Activated naive CD4-positive, alpha-beta T cell treated with anti-CD3 and anti-CD28 coated beads, Interleukin-2, amount 10 ng/mL, durations not matched to agents 7 days and 5 days (primary cell): ENCODE data around the gene DNA2.

Experiments
- CTCF ChIA-PET: fragments of 350-600 bp; sonication (Branson Sonifier 250); formaldehyde crosslinking; loops from one replicate; lab custom pipeline; 2021; ENCODE audit warnings: antibody characterized with exemption; lab: Charles Lee
- DNase-seq: peaks from one replicate; pipeline ENCODE4 v3.0.0-alpha.2; 2020
- H3K27ac Mint-ChIP-seq: one replicate; pipeline ENCODE4 v1.8.0; 2021; ENCODE audit warnings: mild to moderate bottlenecking, moderate library complexity, mixed read lengths
- H3K27me3 Mint-ChIP-seq: one replicate; pipeline ENCODE4 v1.8.0; 2021; ENCODE audit warnings: mild to moderate bottlenecking, mixed read lengths
- H3K36me3 Mint-ChIP-seq: one replicate; pipeline ENCODE4 v1.8.0; 2021; ENCODE audit warnings: mixed read lengths
- H3K4me1 Mint-ChIP-seq: one replicate; pipeline ENCODE4 v1.8.0; 2021; ENCODE audit warnings: mixed read lengths
- H3K4me3 Mint-ChIP-seq: one replicate; pipeline ENCODE4 v1.8.0; 2021; ENCODE audit warnings: mild to moderate bottlenecking, moderate library complexity, mixed read lengths
- H3K9me3 Mint-ChIP-seq: one replicate; pipeline ENCODE4 v1.8.0; 2021; ENCODE audit warnings: mixed read lengths

The DNA2 gene

GRCh38 chr10:68424454-68425014 lies 47.2 kb downstream of the DNA2 start:
- no peak for DNase-seq
- no peaks in the 10 kb centered on the region for H3K27me3 Mint-ChIP-seq
- CTCF ChIA-PET = no interaction called here
- H3K27ac Mint-ChIP-seq = peak overlapping the region; percentile 42
- H3K36me3 Mint-ChIP-seq = peaks cover 35% of the 10 kb centered on the region
- H3K4me1 Mint-ChIP-seq = peaks cover 24% of the 10 kb centered on the region
- no peaks in the 10 kb centered on the region for H3K9me3 Mint-ChIP-seq
- H3K4me3 Mint-ChIP-seq = no peak overlapping the region

GRCh38 chr10:68423522-68423921 lies 48.3 kb downstream of the DNA2 start:
- Mint-ChIP-seq H3K4me1 (peaks cover 24% of the 10 kb centered on the region), H3K36me3 (peaks cover 37% of the 10 kb centered on the region), H3K4me3 (no peak overlapping the region), H3K27ac (peak overlapping the region; percentile 84), H3K9me3 (no peaks in the 10 kb centered on the region), H3K27me3 (no peaks in the 10 kb centered on the region)
- peak; percentile 53 for DNase-seq
- CTCF ChIA-PET = interaction anchor here (1.3 kb wide), 1 partner anchor 11 kb away, joined by 4 read pairs; no protein-coding TSS in a partner anchor

- H3K36me3 Mint-ChIP-seq = peaks cover 39% of the 10 kb centered on the region
- H3K4me1 Mint-ChIP-seq = peaks cover 20% of the 10 kb centered on the region
- no peaks in the 10 kb centered on the region for H3K9me3 Mint-ChIP-seq
- no peak for DNase-seq
- no peak overlapping the region for H3K4me3 Mint-ChIP-seq
- no peaks in the 10 kb centered on the region for H3K27me3 Mint-ChIP-seq
- CTCF ChIA-PET = no interaction called here
- H3K27ac Mint-ChIP-seq = no peak overlapping the region
Observed at GRCh38 chr10:68419376-68419775, 52.4 kb downstream of the DNA2 start.

DNA sequence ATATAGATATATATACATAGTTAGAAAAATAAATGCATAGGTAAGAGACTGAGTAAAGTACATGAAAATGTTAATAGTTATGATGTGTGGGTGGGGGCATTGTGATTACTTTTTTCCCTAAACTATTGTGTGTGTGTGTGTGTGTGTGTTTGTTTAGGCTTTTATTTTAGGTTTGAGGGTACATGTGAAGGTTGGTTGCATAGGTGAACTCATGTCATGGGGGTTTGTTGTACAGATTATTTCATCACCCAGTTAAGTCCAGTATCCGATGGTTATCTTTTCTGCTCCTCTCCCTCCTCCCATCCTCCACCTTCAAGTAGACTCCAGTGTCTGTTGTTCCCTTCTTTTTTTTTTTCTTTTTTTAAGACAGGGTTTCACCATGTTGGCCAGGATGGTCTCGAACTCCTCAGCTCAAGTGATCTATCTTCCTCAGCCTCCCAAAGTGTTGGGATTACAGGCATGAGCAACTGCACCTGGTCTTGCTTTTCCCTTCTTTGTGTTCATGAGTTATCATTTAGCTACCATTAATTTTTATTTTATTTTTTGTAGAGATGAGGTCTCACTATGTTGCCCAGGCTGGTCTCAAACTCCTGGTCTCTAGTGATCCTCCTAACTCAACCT lies 62.8 kb downstream of the DNA2 start:
- DNase-seq = no peak
- H3K27me3 Mint-ChIP-seq = no peaks in the 10 kb centered on the region
- H3K9me3 Mint-ChIP-seq = no peaks in the 10 kb centered on the region
- H3K27ac Mint-ChIP-seq = peak overlapping the region; percentile 2
- CTCF ChIA-PET = interaction anchor here (1.0 to 1.5 kb wide), 3 partner anchors 14 to 620 kb away, joined by 3 to 4 read pairs (median 4); no protein-coding TSS in a partner anchor
- peaks cover 21% of the 10 kb centered on the region for H3K4me1 Mint-ChIP-seq
- H3K36me3 Mint-ChIP-seq = peaks cover 7% of the 10 kb centered on the region
- H3K4me3 Mint-ChIP-seq = no peak overlapping the region

GRCh38 chr10:68406815-68407548 lies 64.8 kb downstream of the DNA2 start, which contains the start of gene RUFY2:
Gene RUFY2 (minus strand): TSS chr10:68407277. CDS start chr10:68407189, 88 bp downstream.
- peak; percentile 78 for DNase-seq
- H3K9me3 Mint-ChIP-seq = no peaks in the 10 kb centered on the region
- H3K4me3 Mint-ChIP-seq = peak within 1 kb of the TSS; percentile 88
- H3K36me3 Mint-ChIP-seq = no peaks in the 10 kb centered on the region
- H3K4me1 Mint-ChIP-seq = peaks cover 21% of the 10 kb centered on the region
- CTCF ChIA-PET = interaction anchor here (0.6 to 1.7 kb wide), 6 partner anchors 10 to 74 kb away, joined by 3 to 6 read pairs (median 4); no protein-coding TSS in a partner anchor
- H3K27me3 Mint-ChIP-seq = no peaks in the 10 kb centered on the region
- H3K27ac Mint-ChIP-seq = peak within 1 kb of the TSS; percentile 76

DNA sequence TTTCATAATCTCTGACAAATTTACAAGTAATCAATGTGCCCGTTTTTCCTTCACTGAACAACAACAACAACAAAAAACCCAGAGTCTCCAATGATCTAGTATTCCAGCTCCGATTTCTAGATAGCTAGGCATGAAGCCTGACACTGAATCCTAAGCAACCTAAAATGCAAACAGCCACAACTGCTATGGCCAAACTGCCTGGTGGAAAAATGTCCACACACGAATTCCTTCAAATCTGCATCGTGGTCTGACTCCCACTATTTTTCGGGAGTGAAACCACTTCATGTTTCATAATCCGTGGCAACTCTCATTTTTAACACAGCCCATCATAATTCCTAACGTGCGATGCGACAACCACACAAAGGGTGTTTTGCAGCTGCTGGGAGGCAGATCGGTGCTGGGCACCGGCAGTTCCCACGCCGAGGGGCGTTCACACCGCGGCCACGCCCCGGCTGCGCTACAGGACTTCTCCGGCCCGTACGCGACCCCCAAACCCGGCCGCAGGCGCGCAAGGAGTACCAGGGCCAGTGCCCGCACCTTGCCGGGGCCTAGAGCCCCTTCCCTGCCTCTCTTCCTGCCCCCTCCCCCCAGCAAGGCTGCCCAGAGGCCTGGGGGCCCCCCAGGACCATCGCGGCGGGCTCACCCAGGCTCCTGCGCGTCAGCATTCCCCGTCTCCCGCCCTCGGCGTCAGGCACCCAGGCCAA lies 65.5 kb downstream of the DNA2 start:
- DNase-seq = peak; percentile 59
- H3K4me1 Mint-ChIP-seq = peaks cover 21% of the 10 kb centered on the region
- CTCF ChIA-PET = interaction anchor here (0.6 to 1.7 kb wide), 6 partner anchors 11 to 73 kb away, joined by 3 to 6 read pairs (median 4); no protein-coding TSS in a partner anchor
- peak overlapping the region; percentile 88 for H3K4me3 Mint-ChIP-seq
- no peaks in the 10 kb centered on the region for H3K27me3 Mint-ChIP-seq
- H3K36me3 Mint-ChIP-seq = no peaks in the 10 kb centered on the region
- H3K27ac Mint-ChIP-seq = peak overlapping the region; percentile 76
- no peaks in the 10 kb centered on the region for H3K9me3 Mint-ChIP-seq

DNA sequence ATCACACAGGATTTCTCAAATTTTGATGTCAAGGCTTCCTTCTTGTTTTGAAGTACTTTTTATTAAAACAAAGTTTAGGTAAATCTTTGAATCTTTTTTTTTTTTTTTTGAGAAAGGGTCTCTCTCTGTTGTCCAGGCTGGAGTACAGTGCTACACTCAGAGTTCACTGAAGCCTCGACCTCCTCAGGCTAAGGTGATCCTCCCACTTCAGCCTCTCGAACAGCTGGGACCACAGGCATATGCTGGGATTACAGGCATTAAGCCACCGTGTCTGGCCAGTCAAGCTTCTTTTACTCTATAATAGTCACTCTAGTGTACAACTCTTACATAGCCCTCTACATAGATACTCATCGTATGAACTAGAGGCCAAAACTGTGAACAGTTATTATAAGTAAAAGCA lies 68.1 kb downstream of the DNA2 start:
- Mint-ChIP-seq H3K4me1 (peaks cover 21% of the 10 kb centered on the region), H3K9me3 (no peaks in the 10 kb centered on the region), H3K36me3 (peaks cover 8% of the 10 kb centered on the region), H3K27me3 (no peaks in the 10 kb centered on the region), H3K27ac (no peak overlapping the region), H3K4me3 (no peak overlapping the region)
- no peak for DNase-seq
- CTCF ChIA-PET = no interaction called here

DNA sequence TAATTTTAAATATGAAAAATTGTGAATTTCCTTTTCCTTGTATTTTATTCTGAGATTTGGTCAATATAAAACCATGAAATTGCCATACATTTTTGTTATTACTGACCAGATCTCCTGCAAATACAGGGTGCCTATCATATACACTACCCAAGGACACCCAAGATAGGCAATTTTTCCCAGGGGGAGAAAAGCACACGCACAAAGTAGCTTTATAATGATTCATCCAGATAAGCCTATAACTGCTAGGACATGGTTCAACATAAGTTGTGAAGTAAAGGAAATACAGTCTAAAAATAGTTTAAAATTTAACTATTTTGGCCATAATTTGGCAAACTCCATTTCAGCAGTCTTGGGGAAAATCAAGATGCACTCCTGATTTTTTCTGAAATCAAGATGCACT lies 69.5 kb downstream of the DNA2 start:
- DNase-seq = no peak
- Mint-ChIP-seq H3K36me3 (peaks cover 8% of the 10 kb centered on the region), H3K4me3 (no peak overlapping the region), H3K27me3 (no peaks in the 10 kb centered on the region), H3K27ac (no peak overlapping the region), H3K9me3 (no peaks in the 10 kb centered on the region), H3K4me1 (peaks cover 16% of the 10 kb centered on the region)
- CTCF ChIA-PET = no interaction called here

- Mint-ChIP-seq H3K27ac (no peak overlapping the region), H3K27me3 (no peaks in the 10 kb centered on the region), H3K4me3 (no peak overlapping the region), H3K36me3 (peaks cover 15% of the 10 kb centered on the region), H3K9me3 (no peaks in the 10 kb centered on the region), H3K4me1 (no peaks in the 10 kb centered on the region)
- no peak for DNase-seq
- CTCF ChIA-PET = interaction anchor here (0.6 kb wide), 1 partner anchor 588 kb away, joined by 4 read pairs; no protein-coding TSS in a partner anchor
Observed at GRCh38 chr10:68397005-68397404, 74.8 kb downstream of the DNA2 start.

- CTCF ChIA-PET = no interaction called here
- Mint-ChIP-seq H3K4me3 (no peak overlapping the region), H3K4me1 (no peaks in the 10 kb centered on the region), H3K36me3 (peaks cover 20% of the 10 kb centered on the region), H3K27me3 (no peaks in the 10 kb centered on the region), H3K9me3 (no peaks in the 10 kb centered on the region), H3K27ac (no peak overlapping the region)
- DNase-seq = no peak
Observed at GRCh38 chr10:68385740-68386139, 86.0 kb downstream of the DNA2 start.

GRCh38 chr10:68371604-68372003 lies 100.2 kb downstream of the DNA2 start:
- H3K4me1 Mint-ChIP-seq = no peaks in the 10 kb centered on the region
- no peaks in the 10 kb centered on the region for H3K27me3 Mint-ChIP-seq
- peaks cover 10% of the 10 kb centered on the region for H3K9me3 Mint-ChIP-seq
- peaks cover 47% of the 10 kb centered on the region for H3K36me3 Mint-ChIP-seq
- H3K27ac Mint-ChIP-seq = no peak overlapping the region
- no peak for DNase-seq
- H3K4me3 Mint-ChIP-seq = no peak overlapping the region
- CTCF ChIA-PET = no interaction called here

DNA sequence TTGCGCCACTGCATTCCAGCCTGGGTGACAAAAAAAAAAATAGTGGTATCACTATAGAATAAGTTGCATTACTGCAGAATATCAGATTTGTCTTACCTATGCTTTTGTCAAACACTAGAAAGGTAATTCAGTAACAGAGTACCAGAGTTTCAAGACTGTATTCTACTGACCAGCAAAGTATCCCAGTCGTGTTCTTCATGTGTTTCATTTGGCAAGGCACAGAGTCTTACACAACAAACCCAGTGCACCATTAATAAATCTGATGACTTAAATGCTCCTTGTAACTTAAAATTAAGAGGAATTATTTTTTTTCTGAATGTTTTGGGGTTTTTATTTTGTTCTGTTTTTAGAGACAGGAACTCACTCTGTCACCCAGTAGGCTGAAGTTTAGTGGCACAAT lies 104.7 kb downstream of the DNA2 start:
- peaks cover 29% of the 10 kb centered on the region for H3K36me3 Mint-ChIP-seq
- no peak for DNase-seq
- peaks cover 10% of the 10 kb centered on the region for H3K9me3 Mint-ChIP-seq
- no peaks in the 10 kb centered on the region for H3K4me1 Mint-ChIP-seq
- H3K27ac Mint-ChIP-seq = no peak overlapping the region
- no peaks in the 10 kb centered on the region for H3K27me3 Mint-ChIP-seq
- no peak overlapping the region for H3K4me3 Mint-ChIP-seq
- CTCF ChIA-PET = no interaction called here

DNA sequence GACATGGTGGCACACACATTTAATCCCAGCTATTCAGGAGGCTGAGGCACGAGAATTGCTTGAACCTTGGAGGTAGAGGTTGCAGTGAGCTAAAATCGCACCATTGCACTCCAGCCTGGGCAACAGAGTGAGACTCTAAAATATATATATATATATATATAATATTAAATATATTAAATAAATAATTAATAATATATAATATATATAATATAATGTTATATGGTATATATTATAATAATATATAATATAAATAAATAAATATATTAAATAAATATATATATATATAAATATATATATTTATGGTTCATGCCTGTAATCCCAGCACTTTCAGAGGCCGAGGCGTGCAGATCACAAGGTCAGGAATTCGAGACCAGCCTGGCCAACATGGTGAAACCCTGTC lies 105.2 kb downstream of the DNA2 start:
- no peak overlapping the region for H3K27ac Mint-ChIP-seq
- peaks cover 8% of the 10 kb centered on the region for H3K9me3 Mint-ChIP-seq
- no peaks in the 10 kb centered on the region for H3K27me3 Mint-ChIP-seq
- peaks cover 28% of the 10 kb centered on the region for H3K36me3 Mint-ChIP-seq
- no peaks in the 10 kb centered on the region for H3K4me1 Mint-ChIP-seq
- CTCF ChIA-PET = no interaction called here
- no peak overlapping the region for H3K4me3 Mint-ChIP-seq
- DNase-seq = no peak

GRCh38 chr10:68365611-68366010 lies 106.2 kb downstream of the DNA2 start:
- DNase-seq = no peak
- Mint-ChIP-seq H3K27ac (no peak overlapping the region), H3K4me3 (no peak overlapping the region), H3K9me3 (peaks cover 3% of the 10 kb centered on the region), H3K27me3 (no peaks in the 10 kb centered on the region), H3K36me3 (peaks cover 21% of the 10 kb centered on the region), H3K4me1 (no peaks in the 10 kb centered on the region)
- CTCF ChIA-PET = no interaction called here
